ENCODE data around the gene CTDP1.

GRCh38 chr18:79748321-79749180 lies 68.9 kb downstream of the CTDP1 start:
- TF ChIP-seq, protein P1, sequence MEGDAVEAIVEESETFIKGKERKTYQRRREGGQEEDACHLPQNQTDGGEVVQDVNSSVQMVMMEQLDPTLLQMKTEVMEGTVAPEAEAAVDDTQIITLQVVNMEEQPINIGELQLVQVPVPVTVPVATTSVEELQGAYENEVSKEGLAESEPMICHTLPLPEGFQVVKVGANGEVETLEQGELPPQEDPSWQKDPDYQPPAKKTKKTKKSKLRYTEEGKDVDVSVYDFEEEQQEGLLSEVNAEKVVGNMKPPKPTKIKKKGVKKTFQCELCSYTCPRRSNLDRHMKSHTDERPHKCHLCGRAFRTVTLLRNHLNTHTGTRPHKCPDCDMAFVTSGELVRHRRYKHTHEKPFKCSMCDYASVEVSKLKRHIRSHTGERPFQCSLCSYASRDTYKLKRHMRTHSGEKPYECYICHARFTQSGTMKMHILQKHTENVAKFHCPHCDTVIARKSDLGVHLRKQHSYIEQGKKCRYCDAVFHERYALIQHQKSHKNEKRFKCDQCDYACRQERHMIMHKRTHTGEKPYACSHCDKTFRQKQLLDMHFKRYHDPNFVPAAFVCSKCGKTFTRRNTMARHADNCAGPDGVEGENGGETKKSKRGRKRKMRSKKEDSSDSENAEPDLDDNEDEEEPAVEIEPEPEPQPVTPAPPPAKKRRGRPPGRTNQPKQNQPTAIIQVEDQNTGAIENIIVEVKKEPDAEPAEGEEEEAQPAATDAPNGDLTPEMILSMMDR (conservative IDR thresholded peaks at IDR 0.05; ENCODE audit: low read depth, low read length) = no peak
- TF ChIP-seq EZH2 (IDR thresholded peaks at IDR 0.05; ENCODE audit: borderline replicate concordance, low read depth, low read length, poor library complexity, severe bottlenecking) = no peak

Data from A673 (cell line).